IMR-90 (cell line): ENCODE data around the gene S100A16. TPM values are rescaled to one million over a fixed set of nuclear protein-coding genes. Genes with fewer than 3 reads are reported as not detected.

Experiments used
- ATAC-seq: fragments of 200-7000 bp; cut with Tn5 transposase; 2 replicates; pipeline ENCODE4 v1.9.1; 2020; ENCODE audit warnings: low read depth, mild to moderate bottlenecking, moderate library complexity
- BruUV-seq: library from RNA; stranded (reverse); fragments of 400-500 nt; replicated peaks from 2 replicates; lab custom pipeline; 2021; lab: Mats Ljungman, UMichigan
- CTCF ChIA-PET: fragments of 300-600 bp; formaldehyde crosslinking; extraction: SDS; loops from one replicate; lab custom pipeline; 2021; ENCODE audit warnings: antibody characterized with exemption; lab: Yijun Ruan, JAX
- POLR2A ChIA-PET: fragments of 300-600 bp; sonication (Branson Sonifier 250); formaldehyde crosslinking; loops from one replicate; lab custom pipeline; 2022; ENCODE audit warnings: antibody characterized with exemption; ENCODE audit not compliant: unreplicated experiment; lab: Charles Lee
- DNase-seq: peaks from one replicate; pipeline ENCODE4 v3.0.0; 2013
- H2AFZ ChIP-seq: replicated peaks from 2 replicates; pipeline ENCODE3; 2013; ENCODE audit warnings: low read length, mild to moderate bottlenecking; ENCODE audit not compliant: poor library complexity
- H2AK5ac ChIP-seq: 2 replicates; pipeline ENCODE4 v1.6.1; 2013; ENCODE audit warnings: low read depth, low read length, inconsistent platforms
- H2AK9ac ChIP-seq: replicated peaks from 2 replicates; pipeline ENCODE3; 2013; ENCODE audit warnings: mild to moderate bottlenecking, low read depth, low read length, moderate library complexity; ENCODE audit not compliant: poor library complexity
- H2BK120ac ChIP-seq: 2 replicates; pipeline ENCODE4 v1.6.1; 2013; ENCODE audit warnings: low read depth, low read length, inconsistent platforms
- H2BK15ac ChIP-seq: 3 replicates; pipeline ENCODE4 v1.6.1; 2013; ENCODE audit warnings: low read depth, low read length, inconsistent platforms
- H2BK20ac ChIP-seq: 2 replicates; pipeline ENCODE4 v1.6.1; 2013; ENCODE audit warnings: low read depth, mild to moderate bottlenecking, inconsistent platforms, low read length, moderate library complexity
- H2BK5ac ChIP-seq: 2 replicates; pipeline ENCODE4 v1.6.1; 2013; ENCODE audit warnings: mild to moderate bottlenecking, low read depth, low read length, inconsistent platforms; ENCODE audit not compliant: poor library complexity, severe bottlenecking
- H3K14ac ChIP-seq: replicated peaks from 2 replicates; pipeline ENCODE4 v1.6.1; 2013; ENCODE audit warnings: low read depth, low read length, inconsistent platforms
- H3K18ac ChIP-seq: 2 replicates; pipeline ENCODE4 v1.6.1; 2013; ENCODE audit warnings: low read depth, low read length, control low read depth
- H3K23ac ChIP-seq: 2 replicates; pipeline ENCODE4 v1.6.1; 2013; ENCODE audit warnings: low read depth, low read length, inconsistent platforms
- H3K27ac ChIP-seq: 2 replicates; pipeline ENCODE4 v1.5.1; 2013; ENCODE audit warnings: mild to moderate bottlenecking, control low read depth, low read length; ENCODE audit not compliant: insufficient read depth
- H3K27me3 ChIP-seq: 2 replicates; pipeline ENCODE4 v1.6.1; 2013; ENCODE audit warnings: low read length; ENCODE audit not compliant: control insufficient read depth, insufficient read depth
- H3K36me3 ChIP-seq: 2 replicates; pipeline ENCODE4 v1.6.1; 2013; ENCODE audit warnings: low read length, mixed read lengths; ENCODE audit not compliant: control insufficient read depth, insufficient read depth
- H3K4ac ChIP-seq: 2 replicates; pipeline ENCODE4 v1.6.1; 2013; ENCODE audit warnings: low read depth, low read length, inconsistent platforms
- H3K4me1 ChIP-seq: 2 replicates; pipeline ENCODE4 v1.6.1; 2013; ENCODE audit warnings: low read length, mixed read lengths; ENCODE audit not compliant: control insufficient read depth, insufficient read depth
- H3K4me2 ChIP-seq: 2 replicates; pipeline ENCODE4 v1.6.1; 2013; ENCODE audit warnings: low read depth, mild to moderate bottlenecking, control low read depth, low read length, moderate library complexity
- H3K4me3 ChIP-seq: 2 replicates; pipeline ENCODE4 v1.5.1; 2013; ENCODE audit warnings: low read depth, mild to moderate bottlenecking, control low read depth, low read length, moderate library complexity; ENCODE audit not compliant: insufficient read depth
- H3K56ac ChIP-seq: 2 replicates; pipeline ENCODE4 v1.6.1; 2013; ENCODE audit warnings: low read length, inconsistent platforms; ENCODE audit not compliant: insufficient read depth; ENCODE audit errors: extremely low read depth
- H3K79me1 ChIP-seq, 2 experiments: 2 replicates each; pipeline ENCODE4 v1.6.1; 2013; ENCODE audit warnings: low read length in 2 of 2, inconsistent platforms in 1 of 2, low read depth in 1 of 2
- H3K9ac ChIP-seq: 2 replicates; pipeline ENCODE4 v1.6.1; 2013; ENCODE audit warnings: low read depth, low read length, control low read depth
- H3K9me1 ChIP-seq: 2 replicates; pipeline ENCODE4 v1.6.1; 2013; ENCODE audit warnings: low read length, inconsistent platforms; ENCODE audit not compliant: insufficient read depth
- H3K9me3 ChIP-seq: 2 replicates; pipeline ENCODE4 v1.6.1; 2013; ENCODE audit warnings: low read length; ENCODE audit not compliant: control insufficient read depth, insufficient read depth
- H4K20me1 ChIP-seq: 2 replicates; pipeline ENCODE4 v1.6.1; 2013; ENCODE audit warnings: low read length, inconsistent platforms; ENCODE audit not compliant: insufficient read depth
- H4K5ac ChIP-seq: 2 replicates; pipeline ENCODE4 v1.6.1; 2013; ENCODE audit warnings: mild to moderate bottlenecking, low read depth, low read length, control low read depth
- H4K8ac ChIP-seq, 2 experiments: 2 replicates each; pipeline ENCODE4 v1.6.1; 2013; ENCODE audit warnings: low read depth in 2 of 2, low read length in 2 of 2, control low read depth in 1 of 2, inconsistent platforms in 1 of 2
- H4K91ac ChIP-seq: 2 replicates; pipeline ENCODE4 v1.6.1; 2013; ENCODE audit warnings: low read depth, low read length, inconsistent platforms; ENCODE audit not compliant: insufficient read depth
- CEBPB ChIP-seq: IDR thresholded peaks from 2 replicates; pipeline ENCODE4 v1.6.1; 2012; ENCODE audit warnings: low read depth, low read length, improper control_type of control experiment
- ELK1 ChIP-seq: fragments of 150-350 bp; IDR thresholded peaks from 2 replicates; pipeline ENCODE4 v1.6.1; 2016; ENCODE audit warnings: low read depth, mild to moderate bottlenecking, low read length, moderate library complexity, borderline replicate concordance
- FOS ChIP-seq: fragments of 150-350 bp; IDR thresholded peaks from 2 replicates; pipeline ENCODE4 v1.6.1; 2016; ENCODE audit warnings: low read depth, low read length
- MXI1 ChIP-seq: IDR thresholded peaks from 2 replicates; pipeline ENCODE4 v1.6.1; 2012; ENCODE audit warnings: low read depth, mild to moderate bottlenecking, low read length, moderate library complexity, borderline replicate concordance
- RAD21 ChIP-seq: IDR thresholded peaks from 2 replicates; pipeline ENCODE4 v1.6.1; 2012; ENCODE audit warnings: low read length, improper control_type of control experiment
- RCOR1 ChIP-seq: IDR thresholded peaks from 2 replicates; pipeline ENCODE4 v1.6.1; 2012; ENCODE audit warnings: mild to moderate bottlenecking, low read length, improper control_type of control experiment; ENCODE audit not compliant: insufficient replicate concordance
- SMC3 ChIP-seq: fragments of 150-350 bp; IDR thresholded peaks from 2 replicates; pipeline ENCODE4 v1.6.1; 2016; ENCODE audit warnings: low read depth, mild to moderate bottlenecking, antibody characterized with exemption, low read length, moderate library complexity
- USF2 ChIP-seq: fragments of 150-350 bp; IDR thresholded peaks from 2 replicates; pipeline ENCODE4 v1.6.1; 2017; ENCODE audit warnings: mild to moderate bottlenecking, antibody characterized with exemption, low read length, low read depth
- whole genome bisulfite sequencing, 2 experiments: methylation state at CpG; one replicate each; pipeline versions ENCODE4 v1.1.5 to v1.1.7; 2013; ENCODE audit warnings: missing lambda C conversion rate in 2 of 2; ENCODE audit not compliant: insufficient read length in 1 of 2; ENCODE audit errors: extremely low coverage in 2 of 2; 5-methylcytosine and 5-hydroxymethylcytosine counted together
- dilution Hi-C: fragments of 300-500 bp; cut with HindIII; formaldehyde crosslinking; loops from one replicate; pipeline ENCODE4 v1.14.3; 2018; ENCODE audit warnings: low sequenced_read_pairs; ENCODE audit not compliant: unreplicated experiment
- in situ Hi-C: fragments of 300-500 bp; cut with MboI; formaldehyde crosslinking; loops from 3 replicates; pipeline ENCODE4 v1.14.3; 2019; ENCODE audit warnings: low sequenced_read_pairs, inconsistent platforms, mixed read lengths
- intact Hi-C: fragments of 100-400 bp; cut with micrococcal nuclease; formaldehyde crosslinking; loops from 2 replicates; pipeline ENCODE4 v1.10.0; 2022
- polyA plus RNA-seq, 3 experiments: library from polyadenylated mRNA; depleted of rRNA; stranded (reverse); fragments of >200 nt; gene quantifications; 2 replicates each; pipeline ENCODE4 v1.2.3, GENCODE V29; 2012; ENCODE audit warnings: low replicate concordance in 1 of 3
- total RNA-seq: library from RNA; depleted of rRNA; stranded (reverse); fragments of >200 nt; gene quantifications from 2 replicates; pipeline ENCODE4 v1.2.3, GENCODE V29; 2012

S100A16 gene
- total and polyA plus RNA-seq, 2 of the 4 experiments (the other 2 are of a cell fraction): 201 to 515 TPM

GRCh38 chr1:153651771-153652170 lies 38.8 kb upstream of the S100A16 start:
- dilution Hi-C loops: no loop called here
- Histone ChIP-seq H4K91ac (no peak overlapping the region), H3K4me2 (no peak overlapping the region), H3K4me1 (peaks cover 7% of the 10 kb centered on the region), H3K36me3 (0 out of 2 replicates have a peak, but pooled peaks cover 3% of the 10 kb centered on the region), H3K56ac (no peak overlapping the region), H3K14ac (no peak overlapping the region), H3K23ac (no peak overlapping the region), H3K9me1 (peaks cover 10% of the 10 kb centered on the region), H2AK5ac (no peak overlapping the region), H2BK20ac (no peak overlapping the region; the same call in 1 of the 2 replicates), H3K4ac (no peak overlapping the region), H2AK9ac (no peak overlapping the region), H4K20me1 (no peaks in the 10 kb centered on the region), H4K5ac (no peak overlapping the region), H3K9me3 (no peaks in the 10 kb centered on the region), H2BK5ac (no peak overlapping the region), H4K8ac (no peak overlapping the region), H3K79me1 (no peaks in the 10 kb centered on the region; a peak in 1 of 4 replicates), H3K27me3 (no peaks in the 10 kb centered on the region), H2AFZ (no peak overlapping the region), H3K9ac (no peak overlapping the region), H2BK15ac (no peak overlapping the region), H3K27ac (no peak overlapping the region), H2BK120ac (no peak overlapping the region), H3K4me3 (no peak overlapping the region), H3K18ac (no peak overlapping the region)
- POLR2A ChIA-PET: interaction anchor here (0.6 kb wide), 1 partner anchor 17 kb away, joined by 4 read pairs; no protein-coding TSS in a partner anchor
- in situ Hi-C loops: no loop called here
- CTCF ChIA-PET: no interaction called here
- TF ChIP-seq RCOR1: no peak
- TF ChIP-seq CEBPB: no peak
- no peak for TF ChIP-seq MXI1
- no peak for TF ChIP-seq RAD21
- TF ChIP-seq FOS: no peak
- no peak for TF ChIP-seq SMC3
- no peak for TF ChIP-seq ELK1
- no peak for TF ChIP-seq USF2
- BruUV-seq: no TSS peak
- no peak for DNase-seq
- intact Hi-C loops: loop anchor here (1.0 kb wide), 1 partner anchor 79 kb away; no protein-coding TSS in a partner anchor
- no peak for ATAC-seq
- WGBS, 2 experiments: no CpG with 5 or more reads among the region's 1 CpG
